ENCODE measurements around the gene TNRC6A. TPM values are rescaled to one million over a fixed set of nuclear protein-coding genes. Genes with fewer than 3 reads are reported as not detected.

Gene TNRC6A
- total and polyA plus RNA-seq, 2 experiments from 2014 or later, result 12.5 to 13.1 TPM

- Histone ChIP-seq H3F3A (ENCODE audit: insufficient read depth) (peaks cover 17% of the 10 kb centered on the region), H3K4me1 (ENCODE audit: insufficient read depth) (peaks cover 22% of the 10 kb centered on the region), H3K27ac (peak overlapping the region; percentile 93), H3K4me3 (peak overlapping the region; percentile 100), H4K20me1 (ENCODE audit: insufficient read depth) (no peaks in the 10 kb centered on the region; the same call in 1 of the 2 replicates), H2AFZ (peak overlapping the region; percentile 89), H3K9me2 (ENCODE audit: insufficient read depth) (no peaks in the 10 kb centered on the region), H3K4me2 (ENCODE audit: unreplicated experiment) (peak overlapping the region; percentile 98), H3K79me2 (ENCODE audit: insufficient read depth) (peaks cover 48% of the 10 kb centered on the region), H3K27me3 (replicated peaks; ENCODE audit: insufficient read depth) (no peaks in the 10 kb centered on the region), H3K9ac (peak overlapping the region; percentile 92), H3K36me3 (ENCODE audit: low read depth) (no peaks in the 10 kb centered on the region; the same call in 1 of the 2 replicates), H3K9me3 (ENCODE audit: low read depth) (no peaks in the 10 kb centered on the region)
- 6 to 8% methylated on average over 8 of the region's 8 CpGs for WGBS, 2 experiments (ENCODE audit: low coverage in 1 of 2, low lambda C conversion rate in 2 of 2, missing lambda C conversion rate in 2 of 2)
- in situ Hi-C loops (cut with MboI), result no loop called here
- TF ChIP-seq EZH2 (IDR thresholded peaks at IDR 0.05; ENCODE audit: insufficient read depth, poor library complexity, severe bottlenecking) (no peak), EZH2phosphoT487 (IDR thresholded peaks at IDR 0.05; ENCODE audit: insufficient read depth, low read depth) (no peak)
- DNase-seq, result no peak
These were observed 584 bp upstream of the TNRC6A start for GRCh38 chr16:24728891-24729242.

GRCh38 chr16:24729951-24730815, 732 bp downstream of the TNRC6A start:
- H3K36me3 ChIP-seq (ENCODE audit: low read depth), result no peaks in the 10 kb centered on the region; the same call in 1 of the 2 replicates
- H3K27me3 ChIP-seq (replicated peaks; ENCODE audit: insufficient read depth), result no peaks in the 10 kb centered on the region
- H3K4me2 ChIP-seq (ENCODE audit: unreplicated experiment), result peak overlapping the region; percentile 93
- no peaks in the 10 kb centered on the region; the same call in 1 of the 2 replicates for H4K20me1 ChIP-seq (ENCODE audit: insufficient read depth)
- 1 to 2% methylated on average over 34 to 36 of the region's 61 CpGs for WGBS, 2 experiments (ENCODE audit: low coverage in 1 of 2, low lambda C conversion rate in 2 of 2, missing lambda C conversion rate in 2 of 2)
- H3F3A ChIP-seq (ENCODE audit: insufficient read depth), result peaks cover 29% of the 10 kb centered on the region
- H3K9me2 ChIP-seq (ENCODE audit: insufficient read depth), result no peaks in the 10 kb centered on the region
- DNase-seq, result peak; percentile 65
- TF ChIP-seq EZH2phosphoT487 (IDR thresholded peaks at IDR 0.05; ENCODE audit: insufficient read depth, low read depth), result no peak
- H3K4me3 ChIP-seq, result peak overlapping the region; percentile 100
- H2AFZ ChIP-seq, result peak overlapping the region; percentile 89
- H3K27ac ChIP-seq, result peak overlapping the region; percentile 93
- in situ Hi-C loops (cut with MboI), result no loop called here
- H3K9me3 ChIP-seq (ENCODE audit: low read depth), result no peaks in the 10 kb centered on the region
- peaks cover 61% of the 10 kb centered on the region for H3K79me2 ChIP-seq (ENCODE audit: insufficient read depth)
- H3K9ac ChIP-seq, result peak overlapping the region; percentile 92
- peaks cover 29% of the 10 kb centered on the region for H3K4me1 ChIP-seq (ENCODE audit: insufficient read depth)

GRCh38 chr16:24730914-24731313, 1.5 kb downstream of the TNRC6A start:
- H4K20me1 ChIP-seq (ENCODE audit: insufficient read depth), result no peaks in the 10 kb centered on the region; the same call in 1 of the 2 replicates
- H3K9me2 ChIP-seq (ENCODE audit: insufficient read depth), result no peaks in the 10 kb centered on the region
- no peak overlapping the region; the same call in 1 of the 2 replicates for H3K27ac ChIP-seq
- H3K9ac ChIP-seq, result peak overlapping the region; percentile 92
- no peak overlapping the region for H2AFZ ChIP-seq
- TF ChIP-seq EZH2phosphoT487 (IDR thresholded peaks at IDR 0.05; ENCODE audit: insufficient read depth, low read depth) (no peak), EZH2 (IDR thresholded peaks at IDR 0.05; ENCODE audit: insufficient read depth, poor library complexity, severe bottlenecking) (no peak)
- H3K9me3 ChIP-seq (ENCODE audit: low read depth), result no peaks in the 10 kb centered on the region
- 9% methylated on average over 6 of the region's 6 CpGs for WGBS, 2 experiments (ENCODE audit: low coverage in 1 of 2, low lambda C conversion rate in 2 of 2, missing lambda C conversion rate in 2 of 2)
- H3F3A ChIP-seq (ENCODE audit: insufficient read depth), result peaks cover 36% of the 10 kb centered on the region
- H3K27me3 ChIP-seq (replicated peaks; ENCODE audit: insufficient read depth), result no peaks in the 10 kb centered on the region
- DNase-seq, result no peak
- peaks cover 30% of the 10 kb centered on the region for H3K4me1 ChIP-seq (ENCODE audit: insufficient read depth)
- H3K36me3 ChIP-seq (ENCODE audit: low read depth), result no peaks in the 10 kb centered on the region; the same call in 1 of the 2 replicates
- peak overlapping the region; percentile 93 for H3K4me2 ChIP-seq (ENCODE audit: unreplicated experiment)
- in situ Hi-C loops (cut with MboI), result no loop called here
- H3K4me3 ChIP-seq, result peak overlapping the region; percentile 100
- peaks cover 68% of the 10 kb centered on the region for H3K79me2 ChIP-seq (ENCODE audit: insufficient read depth)

GRCh38 chr16:24731722-24732419, 2.4 kb downstream of the TNRC6A start:
- Histone ChIP-seq H2AFZ (no peak overlapping the region), H3K4me2 (ENCODE audit: unreplicated experiment) (peak overlapping the region; percentile 93), H3K9ac (peak overlapping the region; percentile 92), H4K20me1 (ENCODE audit: insufficient read depth) (no peaks in the 10 kb centered on the region; the same call in 1 of the 2 replicates), H3K4me3 (peak overlapping the region; percentile 100), H3K79me2 (ENCODE audit: insufficient read depth) (peaks cover 78% of the 10 kb centered on the region), H3K36me3 (ENCODE audit: low read depth) (no peaks in the 10 kb centered on the region; the same call in 1 of the 2 replicates), H3K4me1 (ENCODE audit: insufficient read depth) (peaks cover 40% of the 10 kb centered on the region), H3F3A (ENCODE audit: insufficient read depth) (peaks cover 46% of the 10 kb centered on the region), H3K9me3 (ENCODE audit: low read depth) (no peaks in the 10 kb centered on the region), H3K9me2 (ENCODE audit: insufficient read depth) (no peaks in the 10 kb centered on the region), H3K27ac (no peak overlapping the region), H3K27me3 (replicated peaks; ENCODE audit: insufficient read depth) (no peaks in the 10 kb centered on the region)
- in situ Hi-C loops (cut with MboI), result no loop called here
- WGBS, 2 experiments (ENCODE audit: low coverage in 1 of 2, low lambda C conversion rate in 2 of 2, missing lambda C conversion rate in 2 of 2), result 61 to 65% methylated on average over 8 of the region's 8 CpGs
- DNase-seq, result no peak
- no peak for TF ChIP-seq EZH2phosphoT487 (IDR thresholded peaks at IDR 0.05; ENCODE audit: insufficient read depth, low read depth)
- no peak for TF ChIP-seq EZH2 (IDR thresholded peaks at IDR 0.05; ENCODE audit: insufficient read depth, poor library complexity, severe bottlenecking)
